AG04450 (cell line): Measurements from ENCODE around the gene ZNF106. TPM values are rescaled to one million over a fixed set of nuclear protein-coding genes. Genes with fewer than 3 reads are reported as not detected.

Source experiments
- CTCF ChIA-PET: fragments of 300-600, 350-600 bp; formaldehyde crosslinking; extraction: SDS; loops from one replicate; lab custom pipeline; 2022; ENCODE audit warnings: antibody characterized with exemption, inconsistent platforms; lab: Charles Lee
- POLR2A ChIA-PET: fragments of 350-600 bp; formaldehyde crosslinking; extraction: SDS; loops from one replicate; lab custom pipeline; 2021; ENCODE audit warnings: antibody characterized with exemption, inconsistent platforms; lab: Yijun Ruan, JAX
- DNase-seq: peaks from one replicate; pipeline ENCODE4 v3.0.0-alpha.2; 2011; ENCODE audit warnings: low read depth, low spot score
- H3K27ac ChIP-seq: one replicate; pipeline ENCODE4 v1.5.1; 2012; ENCODE audit warnings: low read depth, low read length, control low read depth
- H3K27me3 ChIP-seq: one replicate; pipeline ENCODE4 v1.6.0; 2012; ENCODE audit warnings: low read length; ENCODE audit not compliant: control insufficient read depth, insufficient read depth
- H3K4me3 ChIP-seq: 2 replicates; pipeline ENCODE4 v1.5.1; 2011; ENCODE audit warnings: mild to moderate bottlenecking, low read depth, low read length, control low read depth
- H3K9me3 ChIP-seq: 2 replicates; pipeline ENCODE4 v1.5.1; 2012; ENCODE audit warnings: low read length; ENCODE audit not compliant: control insufficient read depth, insufficient read depth
- CTCF ChIP-seq: IDR thresholded peaks from 2 replicates; pipeline ENCODE4 v1.5.1; 2011; ENCODE audit warnings: low read depth, low read length, control low read depth, inconsistent platforms
- polyA minus RNA-seq: library from RNA; depleted of rRNA, polyadenylated mRNA; stranded (reverse); fragments of >200 nt; gene quantifications from 2 replicates; pipeline ENCODE4 v1.2.3, GENCODE V29; 2011; rRNA and poly(A)+ RNA removed
- polyA plus RNA-seq: library from polyadenylated mRNA; depleted of rRNA; stranded (reverse); fragments of >200 nt; gene quantifications from 2 replicates; pipeline ENCODE4 v1.2.3, GENCODE V29; 2011; rRNA removed

ZNF106 gene
- polyA plus RNA-seq (60.8 and 67.4 TPM in 2 replicates), polyA minus RNA-seq (140 and 201 TPM in 2 replicates)

- DNase-seq: peak; percentile 72
- Histone ChIP-seq H3K9me3 (no peaks in the 10 kb centered on the region; the same call in 1 of the 2 replicates), H3K4me3 (peak within 1 kb of the TSS; percentile 77), H3K27me3 (no peaks in the 10 kb centered on the region), H3K27ac (peak within 1 kb of the TSS; percentile 99)
- TF ChIP-seq CTCF: 0 out of 2 replicates have a peak, but pooled peaks have one; percentile 20
- POLR2A ChIA-PET: interaction anchor here (0.5 to 2.0 kb wide), 8 partner anchors 8 to 218 kb away, joined by 3 to 8 read pairs (median 4); partner anchors contain the start of genes GANC, HAUS2, LRRC57 and STARD9
- CTCF ChIA-PET: interaction anchor here (0.8 to 1.6 kb wide), 2 partner anchors 14 to 160 kb away, joined by 4 to 6 read pairs; no protein-coding TSS in a partner anchor
These were observed at the start of gene ZNF106 for GRCh38 chr15:42490671-42491538. Gene ZNF106 (minus strand): TSS chr15:42491141. CDS start chr15:42472289, 18,852 bp downstream.

- Histone ChIP-seq H3K27ac (no peak overlapping the region), H3K4me3 (no peak overlapping the region), H3K9me3 (no peaks in the 10 kb centered on the region), H3K27me3 (no peaks in the 10 kb centered on the region)
- DNase-seq: no peak
- CTCF ChIA-PET: no interaction called here
- no peak for TF ChIP-seq CTCF
- POLR2A ChIA-PET: interaction anchor here (1.2 kb wide), 1 partner anchor 42 kb away, joined by 3 read pairs; no protein-coding TSS in a partner anchor
These were observed 42.3 kb upstream of the ZNF106 start for GRCh38 chr15:42533246-42533645.

GRCh38 chr15:42528970-42529369, 38.0 kb upstream of the ZNF106 start:
- no peaks in the 10 kb centered on the region for H3K27me3 ChIP-seq
- TF ChIP-seq CTCF: no peak
- DNase-seq: no peak
- H3K27ac ChIP-seq: no peak overlapping the region
- H3K4me3 ChIP-seq: no peak overlapping the region
- ChIA-PET CTCF (interaction anchor here (1.2 kb wide), 1 partner anchor 123 kb away, joined by 3 read pairs; no protein-coding TSS in a partner anchor), POLR2A (interaction anchor here (1.0 kb wide), 1 partner anchor 33 kb away, joined by 3 read pairs; the partner anchor contains the start of gene SNAP23)
- no peaks in the 10 kb centered on the region for H3K9me3 ChIP-seq

GRCh38 chr15:42523331-42523730, 32.4 kb upstream of the ZNF106 start:
- Histone ChIP-seq H3K4me3 (no peak overlapping the region), H3K27me3 (no peaks in the 10 kb centered on the region), H3K27ac (no peak overlapping the region), H3K9me3 (no peaks in the 10 kb centered on the region)
- POLR2A ChIA-PET: no interaction called here
- CTCF ChIA-PET: no interaction called here
- no peak for TF ChIP-seq CTCF
- DNase-seq: no peak
